HL-60 (cell line): ENCODE data around the gene STX1B.

Experiments used
- CTCF ChIP-seq: IDR thresholded peaks from one replicate; pipeline ENCODE4 v1.5.1; 2011; ENCODE audit warnings: low read length, control low read depth, inconsistent platforms; ENCODE audit not compliant: insufficient read depth
- GABPA ChIP-seq: IDR thresholded peaks from 2 replicates; pipeline ENCODE4 v1.6.1; 2012; ENCODE audit warnings: low read depth
- POLR2AphosphoS5 ChIP-seq: IDR thresholded peaks from 2 replicates; pipeline ENCODE4 v1.6.1; 2012; ENCODE audit warnings: low read depth
- REST ChIP-seq: IDR thresholded peaks from 2 replicates; pipeline ENCODE4 v1.6.1; 2012; ENCODE audit warnings: low read depth; ENCODE audit not compliant: insufficient replicate concordance
- SPI1 ChIP-seq: IDR thresholded peaks from 2 replicates; pipeline ENCODE4 v1.6.1; 2012; ENCODE audit warnings: low read depth, mild to moderate bottlenecking, borderline replicate concordance

- TF ChIP-seq CTCF = no peak
- no peak for TF ChIP-seq REST
- no peak for TF ChIP-seq POLR2AphosphoS5
- TF ChIP-seq SPI1 = no peak
- TF ChIP-seq GABPA = no peak
These were observed 45.2 kb upstream of the STX1B start for GRCh38 chr16:31055613-31056012.
